Memory B cell (primary cell): Measurements from ENCODE around the gene TMEM45B.
"Not testable (repeated sequence)": the region's sequence is repeated elsewhere in the genome, so short reads cannot be mapped to it uniquely, and the experiment has no call there.

Experiments
- ATAC-seq: fragments of 150-1000 bp; cut with Tn5 transposase; 2 replicates; pipeline ENCODE4 v1.10.0; 2021; ENCODE audit warnings: low read depth, mild to moderate bottlenecking, moderate library complexity
- DNase-seq, 2 donors: peaks; one replicate each; pipeline ENCODE4 v3.0.0; 2022; ENCODE audit warnings: low spot score in 2 of 2
- H3K27ac Mint-ChIP-seq: one replicate; pipeline ENCODE4 v1.8.0; 2022; ENCODE audit warnings: mild to moderate bottlenecking, moderate library complexity, mixed read lengths
- H3K27me3 Mint-ChIP-seq: one replicate; pipeline ENCODE4 v1.8.0; 2022; ENCODE audit warnings: mixed read lengths
- H3K36me3 Mint-ChIP-seq: one replicate; pipeline ENCODE4 v1.8.0; 2022; ENCODE audit warnings: mild to moderate bottlenecking, mixed read lengths
- H3K4me1 Mint-ChIP-seq: one replicate; pipeline ENCODE4 v1.8.0; 2022; ENCODE audit warnings: mixed read lengths
- H3K4me3 Mint-ChIP-seq: one replicate; pipeline ENCODE4 v1.8.0; 2022; ENCODE audit warnings: mild to moderate bottlenecking, moderate library complexity, mixed read lengths
- H3K9me3 Mint-ChIP-seq: one replicate; pipeline ENCODE4 v1.8.0; 2022; ENCODE audit warnings: mixed read lengths

The TMEM45B gene

GRCh38 chr11:129820228-129820627, 4.6 kb downstream of the TMEM45B start:
- H3K4me3 Mint-ChIP-seq, H3K27me3 Mint-ChIP-seq, ATAC-seq, H3K27ac Mint-ChIP-seq, DNase-seq, H3K36me3 Mint-ChIP-seq, H3K4me1 Mint-ChIP-seq, H3K9me3 Mint-ChIP-seq: not testable (repeated sequence)

- not testable (repeated sequence) for H3K36me3 Mint-ChIP-seq, H3K4me1 Mint-ChIP-seq, ATAC-seq, H3K4me3 Mint-ChIP-seq, H3K27me3 Mint-ChIP-seq, H3K27ac Mint-ChIP-seq, DNase-seq, H3K9me3 Mint-ChIP-seq
These were observed 7.6 kb downstream of the TMEM45B start for GRCh38 chr11:129823281-129823680.

DNA sequence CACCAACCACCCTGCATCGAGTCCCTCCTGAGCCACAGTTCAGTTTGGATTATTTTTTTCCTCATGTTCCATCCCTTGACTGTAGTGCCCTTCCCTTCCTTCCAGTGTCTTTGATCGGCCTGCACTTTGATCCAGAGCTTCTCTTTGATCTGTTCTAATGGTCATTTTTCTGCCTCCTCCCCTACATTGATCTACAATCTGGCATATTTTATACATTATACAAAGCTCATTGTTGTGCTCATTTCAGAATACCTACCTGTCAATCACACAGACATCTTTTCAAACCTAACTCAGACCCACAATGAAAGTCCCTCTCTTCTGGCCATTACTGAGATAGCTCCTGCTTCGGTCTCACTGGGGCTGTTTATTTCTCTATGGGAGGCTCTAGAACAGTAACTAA, 8.2 kb downstream of the TMEM45B start:
- not testable (repeated sequence) for H3K36me3 Mint-ChIP-seq, H3K4me1 Mint-ChIP-seq, ATAC-seq, H3K9me3 Mint-ChIP-seq, H3K27me3 Mint-ChIP-seq, H3K4me3 Mint-ChIP-seq, H3K27ac Mint-ChIP-seq, DNase-seq

DNA sequence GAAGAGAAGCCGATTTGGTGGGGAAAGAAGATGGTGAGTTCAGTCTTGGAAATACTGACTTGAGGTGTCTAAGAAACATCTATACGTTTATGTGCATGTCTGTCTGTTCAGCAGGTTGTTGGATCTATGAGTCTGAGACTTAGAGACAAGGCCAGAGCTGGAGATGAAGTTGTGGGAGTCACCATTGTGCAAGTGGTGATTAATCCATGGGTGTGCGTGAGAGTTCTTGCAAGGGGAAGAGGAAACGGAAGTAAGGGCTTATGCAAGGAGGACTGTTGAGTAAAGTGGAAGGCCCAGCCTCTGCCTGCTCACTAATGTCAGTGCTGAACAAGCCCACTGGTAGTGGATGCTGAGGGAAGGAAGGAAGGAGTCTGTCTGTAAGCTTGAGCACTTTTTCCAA, 9.7 kb downstream of the TMEM45B start:
- no peaks in the 10 kb centered on the region for H3K36me3 Mint-ChIP-seq
- no peak overlapping the region for H3K27ac Mint-ChIP-seq
- H3K27me3 Mint-ChIP-seq: peaks cover 5% of the 10 kb centered on the region
- DNase-seq (no peak), ATAC-seq (no peak)
- H3K9me3 Mint-ChIP-seq: peaks cover 3% of the 10 kb centered on the region
- H3K4me3 Mint-ChIP-seq: no peak overlapping the region
- no peaks in the 10 kb centered on the region for H3K4me1 Mint-ChIP-seq

DNA sequence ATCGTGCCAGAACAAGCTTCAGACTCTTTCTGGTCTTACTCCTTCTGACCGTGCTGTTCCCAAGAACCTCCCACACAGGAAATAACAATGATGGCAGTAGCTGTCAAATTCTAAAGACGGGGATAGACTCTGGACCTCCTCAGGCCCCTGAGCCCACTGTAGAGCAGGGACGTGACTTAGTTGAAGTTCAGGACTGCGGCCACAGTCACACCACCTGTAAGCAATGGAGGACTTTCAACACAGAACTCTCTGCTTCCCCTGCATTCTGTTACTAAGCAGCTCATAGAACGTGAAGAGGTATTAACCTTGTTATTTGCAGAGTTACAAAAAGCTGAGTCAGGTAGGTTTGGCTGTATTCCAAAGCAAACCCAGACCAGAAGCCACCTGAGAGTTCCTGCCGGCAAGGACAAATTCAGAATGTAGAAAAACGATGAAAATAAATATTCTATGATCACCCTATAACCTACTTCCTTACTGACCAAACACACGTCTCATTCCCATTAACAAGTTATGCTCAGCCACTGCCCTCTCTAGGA, 12.7 kb downstream of the TMEM45B start:
- peaks cover 3% of the 10 kb centered on the region for H3K27me3 Mint-ChIP-seq
- H3K27ac Mint-ChIP-seq: no peak overlapping the region
- H3K4me3 Mint-ChIP-seq: no peak overlapping the region
- H3K36me3 Mint-ChIP-seq: no peaks in the 10 kb centered on the region
- no peaks in the 10 kb centered on the region for H3K4me1 Mint-ChIP-seq
- no peak for DNase-seq
- peaks cover 5% of the 10 kb centered on the region for H3K9me3 Mint-ChIP-seq
- ATAC-seq: no peak

DNA sequence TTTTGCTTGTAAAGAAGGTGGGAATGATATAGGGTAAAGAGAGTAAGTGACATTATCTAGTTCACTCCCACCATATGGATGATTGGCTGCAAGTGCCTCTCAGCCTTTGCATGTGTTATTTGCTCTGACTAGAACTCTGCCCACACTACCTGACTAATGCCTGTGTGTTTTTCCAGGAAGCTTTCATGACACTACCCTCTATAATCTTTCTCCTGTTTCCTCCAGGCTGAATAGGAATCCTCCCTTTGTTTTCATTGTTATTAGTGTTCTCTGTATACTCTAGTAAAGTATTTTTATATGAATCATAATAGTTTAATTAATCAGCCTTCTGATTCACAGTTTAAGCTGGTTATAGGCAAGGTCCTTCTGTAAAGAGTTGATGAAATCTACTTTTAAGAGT, 13.8 kb downstream of the TMEM45B start:
- not testable (repeated sequence) for ATAC-seq, H3K27me3 Mint-ChIP-seq, H3K4me1 Mint-ChIP-seq, DNase-seq, H3K4me3 Mint-ChIP-seq, H3K27ac Mint-ChIP-seq, H3K9me3 Mint-ChIP-seq, H3K36me3 Mint-ChIP-seq

DNA sequence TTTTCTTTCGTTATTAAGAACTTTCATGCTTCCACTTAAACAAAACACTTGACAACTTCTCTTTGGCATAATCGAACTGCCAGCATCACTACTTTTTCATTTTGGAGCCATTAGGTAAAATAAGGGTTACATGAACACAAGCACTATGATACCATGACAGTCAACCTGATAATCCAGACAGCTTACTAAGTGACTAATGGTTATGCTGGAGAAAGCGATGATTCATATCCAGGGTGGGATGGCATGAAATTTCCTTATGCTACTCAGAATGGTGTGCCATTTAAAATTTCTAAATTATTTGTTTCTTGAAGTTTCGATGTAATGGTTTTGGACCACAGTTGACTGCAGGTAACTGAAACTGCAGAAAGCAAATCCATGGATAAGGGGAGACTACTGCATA, 15.6 kb downstream of the TMEM45B start:
- H3K4me1 Mint-ChIP-seq, H3K9me3 Mint-ChIP-seq, DNase-seq, H3K27ac Mint-ChIP-seq, H3K27me3 Mint-ChIP-seq, ATAC-seq, H3K36me3 Mint-ChIP-seq, H3K4me3 Mint-ChIP-seq: not testable (repeated sequence)

DNA sequence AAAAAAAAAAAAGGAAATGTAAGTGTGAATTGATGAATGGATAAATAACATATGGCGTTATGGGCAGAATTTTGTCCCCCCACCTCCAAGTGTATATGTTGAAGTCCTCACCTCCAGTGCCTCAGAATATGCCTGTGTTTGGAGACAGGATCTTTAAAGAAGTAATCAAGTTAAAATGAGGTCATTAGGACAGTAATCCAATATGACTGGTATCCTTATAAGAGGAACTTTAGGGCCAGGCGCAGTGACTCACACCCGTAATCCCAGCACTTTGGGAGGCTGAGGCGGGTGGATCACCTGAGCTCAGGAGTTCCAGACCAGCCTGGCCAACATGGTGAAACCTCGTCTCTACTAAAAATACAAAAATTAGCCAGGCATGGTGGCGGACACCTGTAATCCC, 17.6 kb downstream of the TMEM45B start:
- DNase-seq, ATAC-seq, H3K4me3 Mint-ChIP-seq, H3K4me1 Mint-ChIP-seq, H3K27me3 Mint-ChIP-seq, H3K27ac Mint-ChIP-seq, H3K9me3 Mint-ChIP-seq, H3K36me3 Mint-ChIP-seq: not testable (repeated sequence)

DNA sequence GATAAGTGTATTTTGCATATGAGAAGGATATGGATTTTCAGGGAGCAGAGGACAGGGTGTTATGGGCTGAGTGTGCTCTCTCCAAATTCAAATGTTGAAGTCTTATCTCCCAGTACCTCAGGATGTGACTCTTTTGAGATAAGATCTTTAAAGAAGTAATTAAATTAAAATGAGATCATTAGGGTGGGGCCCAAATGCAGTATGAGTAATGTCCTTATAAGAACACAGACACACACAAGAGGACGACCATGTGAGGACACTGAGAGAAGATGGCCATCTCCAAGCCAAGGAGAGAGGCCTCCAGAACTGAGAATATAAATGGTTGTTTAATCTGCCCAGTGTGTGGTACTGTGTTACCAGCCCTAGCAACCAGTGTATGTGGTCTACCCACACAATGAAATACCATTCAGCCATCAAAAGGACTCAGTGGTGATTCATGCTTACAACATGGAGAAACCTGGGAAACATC, 20.8 kb downstream of the TMEM45B start:
- H3K36me3 Mint-ChIP-seq, H3K9me3 Mint-ChIP-seq, H3K27me3 Mint-ChIP-seq, H3K4me1 Mint-ChIP-seq, DNase-seq, H3K27ac Mint-ChIP-seq, ATAC-seq, H3K4me3 Mint-ChIP-seq: not testable (repeated sequence)

- Mint-ChIP-seq H3K27ac (no peak overlapping the region), H3K4me1 (no peaks in the 10 kb centered on the region), H3K9me3 (peaks cover 2% of the 10 kb centered on the region), H3K4me3 (no peak overlapping the region), H3K36me3 (no peaks in the 10 kb centered on the region), H3K27me3 (peaks cover 9% of the 10 kb centered on the region)
- ATAC-seq (no peak), DNase-seq (no peak)
These were observed 21.3 kb downstream of the TMEM45B start for GRCh38 chr11:129836979-129837378.

DNA sequence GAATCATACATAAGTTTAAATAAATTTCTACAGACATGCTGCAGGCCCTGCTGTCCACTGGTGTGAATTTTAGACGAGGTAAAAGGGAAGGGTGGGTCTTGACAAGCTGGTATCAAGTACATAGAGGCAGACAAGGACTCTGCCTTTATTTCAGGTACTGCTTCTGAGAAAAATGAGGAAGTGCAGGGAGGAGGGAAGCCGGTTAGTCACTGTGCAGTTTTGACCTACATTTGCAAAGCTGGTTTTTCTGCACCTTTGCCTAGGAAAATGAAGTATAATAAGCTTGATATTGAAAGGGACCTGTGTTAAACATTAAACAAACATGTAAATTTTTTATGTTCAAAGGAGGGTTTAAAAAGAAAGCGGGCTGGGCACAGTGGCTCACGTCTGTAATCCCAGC, 24.6 kb downstream of the TMEM45B start:
- no peak overlapping the region for H3K4me3 Mint-ChIP-seq
- H3K4me1 Mint-ChIP-seq: no peaks in the 10 kb centered on the region
- ATAC-seq (no peak), DNase-seq (no peak)
- no peaks in the 10 kb centered on the region for H3K36me3 Mint-ChIP-seq
- H3K9me3 Mint-ChIP-seq: no peaks in the 10 kb centered on the region
- H3K27ac Mint-ChIP-seq: no peak overlapping the region
- peaks cover 11% of the 10 kb centered on the region for H3K27me3 Mint-ChIP-seq

DNA sequence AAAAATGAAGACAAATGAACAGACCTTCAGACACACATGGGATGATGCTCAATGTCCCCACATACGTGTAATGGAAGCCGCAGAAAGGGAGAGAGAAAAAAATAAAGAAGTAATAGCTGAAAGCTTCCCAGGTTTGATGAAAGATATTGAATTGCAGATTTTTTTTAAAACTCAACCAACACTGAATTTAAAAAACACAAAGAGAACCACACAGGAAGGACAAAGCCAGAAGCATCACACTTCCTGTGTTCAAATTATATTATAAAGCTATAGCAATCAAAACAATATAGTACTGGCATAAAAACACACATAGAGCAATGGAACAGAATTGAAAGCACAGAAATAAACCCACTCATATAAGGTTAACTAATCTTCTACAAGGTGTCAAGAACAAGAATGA, 26.5 kb downstream of the TMEM45B start:
- Mint-ChIP-seq H3K4me1 (peaks cover 6% of the 10 kb centered on the region), H3K9me3 (no peaks in the 10 kb centered on the region), H3K27ac (no peak overlapping the region), H3K36me3 (no peaks in the 10 kb centered on the region), H3K4me3 (no peak overlapping the region), H3K27me3 (peaks cover 11% of the 10 kb centered on the region)
- ATAC-seq (no peak), DNase-seq (no peak)

DNA sequence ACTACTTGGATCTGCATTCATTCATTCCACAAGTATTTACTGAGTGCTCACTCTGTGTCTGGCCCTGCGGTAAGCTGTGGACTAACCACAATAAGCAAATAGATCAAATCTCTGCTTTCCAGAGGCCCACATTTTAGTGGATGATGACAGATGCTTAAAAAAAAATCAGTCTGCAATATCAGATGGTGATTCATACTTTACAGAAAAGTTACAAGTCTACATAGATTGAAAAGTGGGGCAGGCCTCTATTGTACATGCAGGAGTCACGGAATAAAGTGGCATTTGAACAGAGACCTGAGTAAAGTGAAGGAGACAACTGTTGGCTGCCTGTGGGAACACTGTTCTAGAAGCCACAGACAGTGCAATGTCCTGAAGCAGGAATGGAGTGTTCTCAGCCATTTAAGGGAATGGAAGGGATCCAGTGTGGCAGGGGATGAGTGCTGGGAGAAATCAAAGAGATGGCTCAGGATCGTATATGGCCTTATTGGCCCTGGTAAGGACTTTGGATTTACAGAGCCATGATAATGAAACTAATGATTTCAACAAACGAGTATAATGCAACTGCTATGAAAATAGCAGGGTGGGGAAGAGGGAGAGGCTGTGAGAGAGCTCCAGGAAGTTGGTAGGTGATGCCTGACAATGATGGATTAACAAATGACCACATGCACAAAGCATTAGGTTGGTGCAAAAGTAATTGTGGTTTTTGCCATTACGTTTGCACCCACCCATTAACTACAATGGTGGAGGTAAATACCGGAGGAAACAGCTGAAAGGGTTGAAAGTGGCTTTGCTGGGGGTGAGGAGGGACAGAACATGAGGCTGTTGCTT, 31.1 kb downstream of the TMEM45B start:
- peaks cover 7% of the 10 kb centered on the region for H3K27me3 Mint-ChIP-seq
- H3K36me3 Mint-ChIP-seq: no peaks in the 10 kb centered on the region
- H3K9me3 Mint-ChIP-seq: no peaks in the 10 kb centered on the region
- no peak overlapping the region for H3K27ac Mint-ChIP-seq
- DNase-seq: no peak
- no peak for ATAC-seq
- no peak overlapping the region for H3K4me3 Mint-ChIP-seq
- H3K4me1 Mint-ChIP-seq: peaks cover 6% of the 10 kb centered on the region

DNA sequence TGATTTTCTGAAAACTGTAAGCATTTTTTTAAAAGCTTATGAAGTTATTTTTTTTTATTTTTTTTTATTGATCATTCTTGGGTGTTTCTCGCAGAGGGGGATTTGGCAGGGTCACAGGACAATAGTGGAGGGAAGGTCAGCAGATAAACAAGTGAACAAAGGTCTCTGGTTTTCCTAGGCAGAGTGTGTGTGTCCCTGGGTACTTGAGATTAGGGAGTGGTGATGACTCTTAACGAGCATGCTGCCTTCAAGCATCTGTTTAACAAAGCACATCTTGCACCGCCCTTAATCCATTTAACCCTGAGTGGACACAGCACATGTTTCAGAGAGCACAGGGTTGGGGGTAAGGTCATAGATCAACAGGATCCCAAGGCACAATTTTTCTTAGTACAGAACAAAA, 31.7 kb downstream of the TMEM45B start:
- not testable (repeated sequence) for H3K27me3 Mint-ChIP-seq, H3K36me3 Mint-ChIP-seq, ATAC-seq, H3K27ac Mint-ChIP-seq, H3K4me3 Mint-ChIP-seq, H3K9me3 Mint-ChIP-seq, DNase-seq, H3K4me1 Mint-ChIP-seq
